ENCODE results near the gene DUSP14. TPM values are rescaled to one million over a fixed set of nuclear protein-coding genes. Genes with fewer than 3 reads are reported as not detected.

DUSP14 gene
- total and polyA plus RNA-seq, 2 of the 13 experiments (the other 11 are each of a cell fraction or from before 2014, with no cell fraction given) = 33.5 to 39.8 TPM

- TF ChIP-seq ZNF484 (CRISPR knock-in tag; IDR thresholded peaks at IDR 0.05; ENCODE audit: borderline replicate concordance, low read depth) (no peak), ZSCAN9 (CRISPR knock-in tag; IDR thresholded peaks at IDR 0.05; ENCODE audit: borderline replicate concordance) (no peak), SATB2 (CRISPR knock-in tag; IDR thresholded peaks at IDR 0.05) (no peak), RARA (CRISPR knock-in tag; IDR thresholded peaks at IDR 0.05) (0 out of 2 replicates have a peak, but pooled peaks have one; percentile 37), ZNF782 (CRISPR knock-in tag; IDR thresholded peaks at IDR 0.05; ENCODE audit: borderline replicate concordance) (no peak), NR2C2 (CRISPR knock-in tag; IDR thresholded peaks at IDR 0.05; ENCODE audit: borderline replicate concordance) (no peak), SP4 (CRISPR knock-in tag; IDR thresholded peaks at IDR 0.05) (no peak), YY1 (IDR thresholded peaks at IDR 0.05; ENCODE audit: insufficient read depth, insufficient replicate concordance, low read depth, low read length) (no peak), PHF5A (CRISPR knock-in tag; IDR thresholded peaks at IDR 0.05; ENCODE audit: low read depth, unreplicated experiment) (no peak), NR2F6 (IDR thresholded peaks at IDR 0.05) (no peak), NR2F6 (CRISPR knock-in tag; IDR thresholded peaks at IDR 0.05) (0 out of 2 replicates have a peak, but pooled peaks have one; percentile 33), MXD4 (CRISPR knock-in tag; IDR thresholded peaks at IDR 0.05) (peak; percentile 50; the same call in 1 of the 2 replicates), GLI4 (CRISPR knock-in tag; IDR thresholded peaks at IDR 0.05; ENCODE audit: borderline replicate concordance) (no peak), ZNF749 (CRISPR knock-in tag; IDR thresholded peaks at IDR 0.05; ENCODE audit: borderline replicate concordance) (no peak), ZNF710 (CRISPR knock-in tag; IDR thresholded peaks at IDR 0.05; ENCODE audit: borderline replicate concordance) (no peak), TEAD3 (CRISPR knock-in tag; optimal IDR thresholded peaks at IDR 0.05; ENCODE audit: borderline replicate concordance) (peak; percentile 29), ZNF296 (CRISPR knock-in tag; conservative IDR thresholded peaks at IDR 0.05) (0 out of 2 replicates have a peak, but pooled peaks have one; percentile 41), HDAC2 (CRISPR knock-in tag; IDR thresholded peaks at IDR 0.05) (0 out of 2 replicates have a peak, but pooled peaks have one; percentile 20), EED (CRISPR knock-in tag; IDR thresholded peaks at IDR 0.05) (no peak), FOXP1 (IDR thresholded peaks at IDR 0.05) (no peak), FOXP1 (CRISPR knock-in tag; IDR thresholded peaks at IDR 0.05) (no peak), NR2F1 (CRISPR knock-in tag; IDR thresholded peaks at IDR 0.05) (0 out of 4 replicates have a peak, but pooled peaks of 1 of the 2 experiments have one; percentile 18), TOE1 (CRISPR knock-in tag; IDR thresholded peaks at IDR 0.05) (no peak), ZNF333 (CRISPR knock-in tag; IDR thresholded peaks at IDR 0.05; ENCODE audit: borderline replicate concordance) (no peak), YEATS2 (CRISPR knock-in tag; IDR thresholded peaks at IDR 0.05; ENCODE audit: borderline replicate concordance) (peak; percentile 56; the same call in 1 of the 2 replicates), NFRKB (IDR thresholded peaks at IDR 0.05) (no peak), KMT2B (CRISPR knock-in tag; IDR thresholded peaks at IDR 0.05) (peak; percentile 55; the same call in 1 of the 2 replicates)
- TF ChIP-seq, protein P1, sequence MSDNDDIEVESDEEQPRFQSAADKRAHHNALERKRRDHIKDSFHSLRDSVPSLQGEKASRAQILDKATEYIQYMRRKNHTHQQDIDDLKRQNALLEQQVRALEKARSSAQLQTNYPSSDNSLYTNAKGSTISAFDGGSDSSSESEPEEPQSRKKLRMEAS (IDR thresholded peaks at IDR 0.05) = peak; percentile 77
- TF ChIP-seq, protein P2, sequence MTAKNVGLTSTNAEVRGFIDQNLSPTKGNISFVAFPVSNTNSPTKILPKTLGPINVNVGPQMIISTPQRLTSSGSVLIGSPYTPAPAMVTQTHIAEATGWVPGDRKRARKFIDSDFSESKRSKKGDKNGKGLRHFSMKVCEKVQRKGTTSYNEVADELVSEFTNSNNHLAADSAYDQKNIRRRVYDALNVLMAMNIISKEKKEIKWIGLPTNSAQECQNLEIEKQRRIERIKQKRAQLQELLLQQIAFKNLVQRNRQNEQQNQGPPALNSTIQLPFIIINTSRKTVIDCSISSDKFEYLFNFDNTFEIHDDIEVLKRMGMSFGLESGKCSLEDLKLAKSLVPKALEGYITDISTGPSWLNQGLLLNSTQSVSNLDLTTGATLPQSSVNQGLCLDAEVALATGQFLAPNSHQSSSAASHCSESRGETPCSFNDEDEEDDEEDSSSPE (CRISPR knock-in tag; IDR thresholded peaks at IDR 0.05) = no peak
These were observed 1.2 kb downstream of the DUSP14 start (continued) for GRCh38 chr17:37490638-37491614.

Data from HepG2 (cell line).